ENCODE results near the gene BGN.
A peak's percentile ranks its signal among the peaks of the same experiment; 100 is the strongest.

The BGN gene

DNA sequence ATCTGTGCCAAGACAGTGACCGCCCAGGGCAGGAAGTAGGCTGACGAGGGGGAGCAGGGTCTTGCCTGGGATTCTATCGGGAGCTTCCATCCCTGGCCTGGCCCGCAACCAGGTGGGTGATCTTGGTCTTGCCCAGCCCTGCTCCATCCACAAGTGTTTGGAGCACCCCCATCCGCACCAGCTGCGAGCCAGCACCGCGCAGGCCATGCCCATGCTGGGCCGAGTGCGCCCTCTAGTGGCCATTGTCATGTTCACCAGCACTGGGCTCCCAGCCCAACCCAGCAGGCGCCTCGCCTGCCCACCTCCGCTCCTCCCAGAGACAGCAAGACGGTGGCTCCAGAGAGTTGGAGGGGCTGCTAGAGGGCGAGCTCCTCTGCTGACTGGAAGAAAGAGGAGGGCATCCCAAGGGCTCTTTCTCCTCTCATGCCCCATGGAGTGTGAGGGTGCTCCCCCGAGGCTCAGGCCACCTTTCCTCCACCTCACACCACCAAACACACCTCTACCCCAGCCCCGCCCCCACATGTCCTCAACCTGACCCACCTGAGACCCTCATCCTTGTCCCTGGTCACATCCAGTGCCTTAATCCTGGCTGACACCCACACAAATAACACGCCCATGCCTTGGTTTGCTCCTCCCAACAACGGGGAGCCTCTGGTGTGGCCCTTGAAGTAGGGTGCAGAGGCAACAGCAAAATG, 12.9 kb downstream of the BGN start:
- DNase-seq: peak; percentile 71

DNA sequence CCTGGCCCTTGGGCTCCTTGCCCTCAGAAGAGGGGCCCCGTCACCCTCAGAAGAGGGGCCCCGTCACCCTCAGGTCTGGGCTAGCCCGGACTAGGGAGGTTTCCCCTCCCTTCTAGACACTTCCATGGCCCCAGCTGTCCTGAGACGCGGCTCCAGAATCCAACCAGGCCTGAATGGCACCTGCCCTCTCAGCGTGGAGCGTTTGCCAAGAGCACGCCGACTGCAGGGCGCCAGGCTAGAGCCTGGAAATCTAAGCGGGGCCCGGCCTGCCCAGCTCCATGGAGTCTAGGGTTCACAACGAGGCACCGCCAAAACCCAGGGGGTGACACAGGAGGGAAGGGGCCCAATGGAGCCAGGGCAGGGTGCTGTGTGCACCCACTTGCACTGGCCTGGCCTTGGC, 14.8 kb downstream of the BGN start:
- DNase-seq: no peak

GRCh38 chrX:153510383-153510782, 15.6 kb downstream of the BGN start:
- no peak for DNase-seq

DNA sequence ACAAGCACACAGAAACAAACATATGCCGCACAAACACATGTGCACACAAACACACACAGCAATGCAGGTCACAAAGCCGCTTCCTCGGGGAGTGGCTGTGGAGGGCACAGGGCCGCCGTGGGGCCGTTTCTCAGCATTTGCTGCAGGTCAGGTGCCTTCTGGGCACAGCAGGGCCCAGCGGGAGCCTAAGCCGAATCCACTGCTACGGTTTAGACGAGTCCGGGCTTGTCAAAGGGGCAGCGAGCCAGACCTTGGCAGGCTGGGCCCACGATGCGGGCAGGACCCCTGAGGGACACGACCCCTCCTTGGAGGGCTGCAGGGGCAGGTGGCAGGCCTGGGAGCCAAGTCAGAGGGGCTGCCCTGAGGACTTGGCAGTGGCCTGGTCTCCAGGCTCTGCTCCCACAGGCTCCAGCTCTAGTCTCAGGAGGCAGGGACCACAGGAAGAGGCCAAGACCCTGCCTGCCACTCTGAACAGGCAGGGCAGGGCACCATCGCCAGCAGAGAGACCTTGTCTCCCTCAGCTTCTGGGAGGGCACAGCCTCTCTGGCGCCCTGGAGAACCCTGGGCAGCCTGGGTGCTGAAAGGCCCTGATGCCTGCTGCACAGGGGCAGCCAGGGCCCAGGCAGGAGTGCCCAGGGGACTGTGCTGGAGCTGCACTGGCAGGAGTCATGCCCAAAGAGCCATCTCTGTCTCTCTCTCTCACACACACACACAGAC, 17.2 kb downstream of the BGN start:
- peak; percentile 50 for DNase-seq

DNA sequence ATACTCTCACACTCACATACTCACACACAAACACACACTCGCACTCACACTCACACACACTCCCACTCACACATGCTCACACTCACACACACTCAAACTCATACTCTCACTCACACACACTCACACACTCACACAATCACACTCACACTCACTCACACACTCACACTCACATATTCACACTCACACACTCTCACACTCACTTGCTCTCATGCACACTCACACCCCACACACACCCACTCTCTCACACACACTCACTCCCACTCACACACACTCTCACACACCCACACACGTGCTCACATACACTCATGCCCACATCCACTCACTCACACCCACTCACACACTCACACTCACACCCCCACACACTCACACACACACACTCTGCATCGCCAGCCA, 17.7 kb downstream of the BGN start:
- no peak for DNase-seq

- DNase-seq: no peak
Observed at GRCh38 chrX:153513265-153513664, 18.5 kb downstream of the BGN start.

DNA sequence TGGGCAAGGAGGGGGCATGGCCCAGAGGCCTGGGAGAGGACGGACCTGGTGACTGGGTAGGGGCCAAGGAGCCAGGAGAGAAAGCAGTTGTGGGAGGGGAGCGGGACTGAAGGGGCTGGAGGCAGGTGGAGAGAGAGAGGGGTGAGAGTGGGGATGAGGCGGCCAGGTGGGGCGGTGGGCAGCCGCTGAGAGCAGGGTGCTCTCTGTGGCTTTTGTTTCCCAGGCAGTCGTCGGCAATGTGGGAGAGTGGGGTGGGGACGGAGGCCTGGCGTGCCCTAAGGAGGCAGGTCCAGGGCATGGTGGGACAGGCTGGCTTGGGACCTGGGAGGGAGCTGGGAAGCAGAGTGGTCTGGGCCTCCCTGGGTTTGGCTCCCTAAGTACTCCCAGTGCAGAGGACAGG, 19.5 kb downstream of the BGN start:
- no peak for DNase-seq

GRCh38 chrX:153515435-153515834, 20.7 kb downstream of the BGN start:
- no peak for DNase-seq

- DNase-seq: no peak
Observed at GRCh38 chrX:153516073-153516472, 21.3 kb downstream of the BGN start.

DNA sequence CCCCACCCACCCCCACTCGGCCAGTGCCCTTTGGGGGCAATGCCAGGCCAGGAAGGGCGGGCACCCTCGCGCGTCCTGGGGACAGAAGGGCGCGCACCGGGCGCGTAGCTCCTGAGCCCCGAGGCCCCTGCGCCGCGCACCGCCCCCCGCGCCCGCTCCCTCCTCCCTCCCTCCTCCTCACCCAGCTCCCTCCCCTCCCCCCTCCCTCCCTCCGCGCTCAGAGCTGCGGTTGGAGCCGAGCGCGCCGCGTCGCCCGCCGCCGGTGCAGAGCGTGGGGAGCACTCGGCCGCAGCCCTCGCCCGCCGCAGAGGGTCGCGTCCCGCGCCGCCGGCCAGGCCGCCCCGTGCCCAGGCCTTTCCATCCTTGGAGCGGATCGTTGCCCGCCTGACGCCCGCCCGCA, 22.6 kb downstream of the BGN start, which contains the start of gene ATP2B3:
ATP2B3 (plus strand) TSS at position 220 of the 400 bp plus-strand sequence. CDS start 18,606 bp downstream, outside the sequence.
- DNase-seq: peak; percentile 20

DNA sequence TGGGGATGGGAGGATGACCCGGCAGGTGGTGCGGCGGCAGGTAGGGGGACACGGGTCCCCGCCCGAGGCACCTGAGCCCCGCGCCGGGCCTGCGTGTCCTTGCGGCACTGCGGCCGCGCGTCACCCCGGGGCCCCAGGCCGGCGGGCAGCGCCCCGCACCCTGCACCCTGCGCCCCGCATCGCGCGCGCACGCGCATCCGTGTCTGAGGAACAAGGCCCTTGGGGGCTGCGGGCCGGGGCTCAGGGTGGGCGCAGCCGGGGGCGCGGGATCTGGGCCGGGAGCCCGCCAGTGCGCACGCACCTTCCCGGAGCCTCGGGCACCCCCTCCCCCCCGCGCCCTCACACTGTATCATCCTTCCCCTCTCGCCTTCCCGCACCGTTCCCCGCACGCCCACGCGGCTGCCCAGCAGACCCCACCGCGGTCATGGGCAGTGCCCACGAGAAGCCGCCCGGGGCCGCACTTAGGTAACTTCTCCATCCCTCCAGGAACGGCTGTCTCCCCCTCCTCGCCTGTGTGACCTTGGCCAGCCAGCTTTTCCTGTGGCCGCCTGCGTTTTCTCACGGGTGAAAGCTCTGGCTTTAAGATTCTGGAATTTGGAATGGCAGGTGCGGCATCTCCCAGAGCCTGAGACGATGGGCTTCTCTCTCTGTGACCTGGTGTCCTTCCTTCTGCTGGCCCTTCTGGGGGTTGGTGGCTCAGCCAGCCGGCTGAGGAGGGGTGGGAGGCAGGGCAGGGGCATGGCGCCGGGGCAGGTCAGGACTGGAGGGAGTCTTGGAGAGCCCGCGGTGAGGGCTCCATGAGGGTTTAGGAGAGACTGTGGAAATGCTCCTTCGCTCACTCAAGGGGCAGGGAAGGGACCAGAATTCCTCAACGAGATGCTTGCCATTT, 23.4 kb downstream of the BGN start:
- DNase-seq: no peak

- peak; percentile 43 for DNase-seq
Observed at GRCh38 chrX:153519569-153520286, 24.9 kb downstream of the BGN start.

GRCh38 chrX:153520287-153520917, 25.6 kb downstream of the BGN start:
- DNase-seq: no peak

GRCh38 chrX:153521034-153521433, 26.3 kb downstream of the BGN start:
- no peak for DNase-seq

DNA sequence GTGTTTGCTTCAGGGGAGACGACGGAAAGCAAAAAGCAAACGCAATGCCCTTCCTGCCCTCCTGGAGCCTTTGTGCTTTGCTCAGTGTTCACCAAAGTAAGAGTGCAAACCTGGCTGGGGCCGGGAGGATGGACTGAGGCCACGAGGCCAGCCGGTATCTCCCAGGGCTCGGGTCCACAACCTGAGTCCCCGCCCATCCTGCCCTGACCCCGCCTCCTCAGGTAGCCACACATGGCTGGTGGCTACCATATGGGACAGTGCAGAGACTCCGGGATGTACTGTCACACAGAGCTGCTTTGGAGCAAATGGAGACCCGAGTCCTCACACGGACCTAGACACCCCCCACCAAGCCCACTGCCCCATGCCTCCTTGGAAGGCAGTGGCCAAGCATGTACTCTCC, 27.5 kb downstream of the BGN start:
- DNase-seq: no peak

DNA sequence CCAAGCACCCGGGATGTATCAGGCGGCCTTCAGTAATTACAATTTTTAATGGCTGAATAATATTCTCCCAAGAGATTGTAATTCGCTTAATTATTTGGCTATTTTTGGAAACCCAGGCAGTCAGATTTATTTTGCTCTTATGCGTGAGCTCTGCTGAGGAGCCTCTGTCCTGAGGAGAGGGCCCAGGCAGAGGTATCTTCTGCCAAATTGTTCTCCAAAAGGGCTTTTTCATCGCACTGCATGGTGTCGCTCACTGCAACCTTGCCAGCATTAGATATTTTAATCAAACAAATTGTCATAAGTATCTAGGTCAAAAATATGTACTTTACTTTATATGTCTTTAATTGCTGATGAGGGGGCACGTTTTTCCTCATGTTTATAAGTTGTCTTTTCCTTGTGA, 28.5 kb downstream of the BGN start:
- DNase-seq: no peak

DNA sequence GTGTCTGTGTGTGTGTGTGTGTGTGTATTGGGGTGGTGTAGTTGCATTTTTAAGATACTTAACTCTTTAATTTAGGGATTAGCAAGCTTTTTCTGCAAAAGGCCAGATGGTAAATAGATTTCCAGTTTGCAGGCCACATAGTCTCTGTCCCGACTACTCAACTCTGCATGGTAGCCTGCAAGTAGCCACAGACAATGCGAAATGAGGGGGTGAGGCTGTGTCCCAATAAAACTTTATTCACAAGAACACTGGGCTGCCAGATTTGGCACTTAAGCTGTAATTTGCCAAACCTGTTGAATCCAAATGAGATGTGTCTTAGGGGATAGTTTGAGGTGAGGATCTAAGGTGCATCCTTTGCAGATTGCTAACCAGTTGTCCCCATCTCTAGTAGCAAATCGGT, 29.5 kb downstream of the BGN start:
- no peak for DNase-seq

DNA sequence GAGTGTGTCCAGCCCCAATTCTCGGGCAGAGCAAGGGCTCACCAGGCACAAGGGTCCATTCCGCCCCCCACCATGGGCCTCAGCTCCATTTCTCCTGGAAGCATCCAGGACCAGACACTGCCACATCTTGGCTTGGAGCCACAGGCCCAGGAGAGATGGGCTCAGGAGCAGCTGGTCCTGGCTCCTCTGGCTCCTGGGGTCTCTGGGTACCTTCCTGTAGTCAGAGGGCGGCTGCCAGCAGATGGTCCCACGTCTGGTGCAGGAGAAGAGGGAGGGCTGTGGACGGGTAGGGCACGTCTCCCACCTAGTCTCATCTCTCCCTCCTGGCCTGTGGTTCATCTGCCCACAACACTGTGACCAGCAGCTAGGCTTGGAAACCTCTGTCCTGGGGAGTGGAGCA, 30.7 kb downstream of the BGN start:
- DNase-seq: no peak

DNA sequence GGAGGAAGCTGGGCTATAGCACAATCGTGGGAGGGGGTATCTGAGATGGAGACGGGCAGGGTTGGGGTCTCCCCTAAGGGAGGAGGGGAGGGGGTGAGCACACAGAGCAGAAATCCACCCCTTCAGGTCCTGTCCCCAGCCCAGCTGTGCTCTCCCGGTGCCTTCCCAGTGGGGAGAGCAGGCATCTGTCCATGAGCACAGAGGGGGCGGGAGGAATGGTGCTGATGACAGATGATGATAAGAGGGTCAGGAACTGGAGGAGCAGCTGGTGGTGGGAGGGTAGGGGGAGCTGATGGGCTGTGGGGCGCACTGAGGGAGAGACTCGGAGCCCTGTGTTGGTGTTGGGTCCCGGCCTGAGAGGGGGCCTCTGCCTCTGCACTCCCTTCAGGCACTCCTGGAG, 31.3 kb downstream of the BGN start:
- no peak for DNase-seq

DNA sequence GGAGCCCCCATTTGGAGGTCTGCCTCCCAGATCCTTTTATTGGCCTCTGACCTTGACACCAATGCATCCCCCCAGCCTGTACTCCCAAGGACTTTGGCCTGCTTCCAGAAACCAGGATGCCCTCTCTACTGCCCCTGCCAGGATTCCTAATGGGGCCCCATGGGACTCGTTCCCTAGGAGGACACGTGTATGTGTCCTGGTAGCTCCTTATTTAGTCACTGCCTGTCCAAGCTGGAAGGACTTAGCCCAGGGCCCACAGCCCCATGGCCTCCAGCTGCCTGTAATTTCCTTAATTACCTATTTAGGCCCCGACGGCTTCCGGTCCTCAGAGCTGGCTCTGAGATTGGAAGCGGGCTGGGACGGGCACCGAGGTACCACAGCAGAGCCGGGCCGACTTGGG, 32.0 kb downstream of the BGN start:
- DNase-seq: peak; percentile 77

GRCh38 chrX:153527208-153527607, 32.4 kb downstream of the BGN start:
- DNase-seq: peak; percentile 83

- no peak for DNase-seq
Observed at GRCh38 chrX:153530411-153531129, 35.8 kb downstream of the BGN start.
